ENCODE data around the gene SUSD2. TPM values are rescaled to one million over a fixed set of nuclear protein-coding genes. Genes with fewer than 3 reads are reported as not detected.

Gene SUSD2
- polyA plus RNA-seq, 2 of the 4 experiments (the other 2 are of a cell fraction), result 12.7 to 51.9 TPM

GRCh38 chr22:24217384-24217783 is 36.1 kb downstream of the SUSD2 start:
- H3K27ac ChIP-seq, result peak overlapping the region in 1 of 2 experiments; percentile 81; a peak in 3 of 6 replicates
- WGBS (ENCODE audit: missing lambda C conversion rate), result 89% methylated on average over 3 of the region's 3 CpGs
- H3K4me3 ChIP-seq, result no peak overlapping the region
- ATAC-seq, result no peak
- ChIA-PET CTCF (interaction anchor here (0.7 to 5.5 kb wide), 3 partner anchors 27 to 62 kb away, joined by 3 to 35 read pairs (median 4); no protein-coding TSS in a partner anchor), POLR2A (no interaction called here)
- no peak for TF ChIP-seq USF2 (IDR thresholded peaks at IDR 0.05)
- TF ChIP-seq TFCP2L1 (CRISPR knock-in tag; IDR thresholded peaks at IDR 0.05), result no peak
- TF ChIP-seq RARB (CRISPR knock-in tag; IDR thresholded peaks at IDR 0.05), result no peak
- TF ChIP-seq EHF (CRISPR knock-in tag; IDR thresholded peaks at IDR 0.05), result no peak
- no peak for TF ChIP-seq HOXB13 (CRISPR knock-in tag; IDR thresholded peaks at IDR 0.05; ENCODE audit: low read depth)
- no peak for TF ChIP-seq NPAS2 (CRISPR knock-in tag; IDR thresholded peaks at IDR 0.05; ENCODE audit: borderline replicate concordance)
- TF ChIP-seq HOXA7 (CRISPR knock-in tag; IDR thresholded peaks at IDR 0.05), result no peak
- no peak for TF ChIP-seq RFX5 (IDR thresholded peaks at IDR 0.05)
- no peak for TF ChIP-seq NFE2L2 (conservative IDR thresholded peaks at IDR 0.05; ENCODE audit: low read length)
- no peak for TF ChIP-seq ESRRA (IDR thresholded peaks at IDR 0.05; ENCODE audit: borderline replicate concordance, low read length)
- TF ChIP-seq NR3C1 (IDR thresholded peaks at IDR 0.05), result no peak
- no peak for TF ChIP-seq RNF2 (IDR thresholded peaks at IDR 0.05; ENCODE audit: borderline replicate concordance, low read depth)
- TF ChIP-seq POLR2AphosphoS2 (conservative IDR thresholded peaks at IDR 0.05; ENCODE audit: low read length), result no peak
- no peak for DNase-seq (ENCODE audit: low read depth in 1 of 2, low spot score in 1 of 2)
- FAIRE-seq, result no peak
- H3K4me2 ChIP-seq, result no peak overlapping the region
- no peaks in the 10 kb centered on the region for H3K9me3 ChIP-seq
- H3K4me1 ChIP-seq, result peaks cover 6% of the 10 kb centered on the region; the same call in 1 of the 3 replicates

GRCh38 chr22:24219750-24220149 is 38.5 kb downstream of the SUSD2 start:
- H3K4me2 ChIP-seq, result no peak overlapping the region
- peak overlapping the region in 1 of 2 experiments; percentile 54; a peak in 2 of 6 replicates for H3K27ac ChIP-seq
- WGBS (ENCODE audit: missing lambda C conversion rate), result 100% methylated on average over 3 of the region's 9 CpGs
- FAIRE-seq, result no peak
- no peak for DNase-seq (ENCODE audit: low read depth in 1 of 2, low spot score in 1 of 2)
- no peak overlapping the region for H3K4me3 ChIP-seq
- no peak for TF ChIP-seq RARB (CRISPR knock-in tag; IDR thresholded peaks at IDR 0.05)
- TF ChIP-seq KDM1A (IDR thresholded peaks at IDR 0.05; ENCODE audit: low read depth), result no peak
- TF ChIP-seq REST (IDR thresholded peaks at IDR 0.05), result no peak
- TF ChIP-seq MAFK (IDR thresholded peaks at IDR 0.05; ENCODE audit: partially characterized antibody), result no peak
- TF ChIP-seq EP300 (IDR thresholded peaks at IDR 0.05), result no peak
- TF ChIP-seq ATOH8 (CRISPR knock-in tag; IDR thresholded peaks at IDR 0.05; ENCODE audit: low read depth), result no peak
- TF ChIP-seq EHMT2 (IDR thresholded peaks at IDR 0.05; ENCODE audit: low read depth), result no peak
- TF ChIP-seq FOSL2 (IDR thresholded peaks at IDR 0.05), result no peak
- no peak for TF ChIP-seq FOSL2 (CRISPR knock-in tag; IDR thresholded peaks at IDR 0.05)
- TF ChIP-seq CTCF (IDR thresholded peaks at IDR 0.05), result no peak
- no peak for TF ChIP-seq POLR2AphosphoS2 (conservative IDR thresholded peaks at IDR 0.05; ENCODE audit: low read length)
- no peaks in the 10 kb centered on the region for H3K4me1 ChIP-seq
- peaks cover 6% of the 10 kb centered on the region; the same call in 1 of the 3 replicates for H3K9me3 ChIP-seq
- no peak for ATAC-seq
- ChIA-PET CTCF (no interaction called here), POLR2A (no interaction called here)

Measured in A549 (cell line).